HCT116 (cell line): ENCODE results near the gene SRSF5. TPM values are rescaled to one million over a fixed set of nuclear protein-coding genes. Genes with fewer than 3 reads are reported as not detected.

Experiments
- ATAC-seq: fragments of 200-7000 bp; cut with Tn5 transposase; 2 replicates; pipeline ENCODE4 v1.9.1; 2020; ENCODE audit warnings: mild to moderate bottlenecking, moderate library complexity
- BruUV-seq: library from RNA; stranded (reverse); fragments of 400-500 nt; replicated peaks from 2 replicates; lab custom pipeline; 2021; lab: Mats Ljungman, UMichigan
- CTCF ChIA-PET: fragments of 300-600 bp; sonication (Branson Sonifier 250); formaldehyde crosslinking; loops from one replicate; lab custom pipeline; 2021; ENCODE audit warnings: antibody characterized with exemption; lab: Charles Lee
- POLR2A ChIA-PET: fragments of 300-600, 350-600 bp; sonication (Branson Sonifier 250); formaldehyde crosslinking; loops from one replicate; lab custom pipeline; 2021; ENCODE audit warnings: antibody characterized with exemption; lab: Charles Lee
- RAD21 ChIA-PET, 2 experiments: fragments of 300-600 bp; sonication (Branson Sonifier 250); formaldehyde crosslinking; loops; one replicate each; lab custom pipeline; 2023; ENCODE audit warnings: low total read pairs in 2 of 2; ENCODE audit not compliant: uncharacterized antibody in 2 of 2, unreplicated experiment in 2 of 2, low non-redundant PET in 1 of 2; lab: Charles Lee
- DNase-seq: peaks from one replicate; pipeline ENCODE4 v3.0.0-alpha.2; 2010; ENCODE audit warnings: low read depth, low spot score
- H2AFZ ChIP-seq: fragments of 200-600 bp; shearing (Covaris generic), sonication (generic); 2 replicates; pipeline ENCODE4 v1.6.1; 2017; ENCODE audit warnings: low read depth, mixed run types, mixed read lengths, antibody characterized with exemption, low read length; ENCODE audit not compliant: poor library complexity, severe bottlenecking
- H3K27ac ChIP-seq: 2 replicates; pipeline ENCODE4 v1.5.1; 2012; ENCODE audit warnings: low read depth, low read length
- H3K27me3 ChIP-seq: fragments of 200-600 bp; sonication (generic); 2 replicates; pipeline ENCODE4 v1.6.1; 2016; ENCODE audit warnings: mixed run types, low read length, mixed read lengths; ENCODE audit not compliant: insufficient read depth
- H3K36me3 ChIP-seq, 2 experiments: fragments of 200-500 bp in 1 of 2; fragments of 200-600 bp in 1 of 2; sonication (Bioruptor generic) in 1 of 2; sonication (generic) in 1 of 2; 2 replicates each; pipeline versions ENCODE4 v1.5.1 to v1.6.1; 2014 to 2016; ENCODE audit warnings: low read length in 2 of 2, inconsistent platforms in 1 of 2, mixed read lengths in 1 of 2, mixed run types in 1 of 2; ENCODE audit not compliant: insufficient read depth in 2 of 2, control insufficient read depth in 1 of 2
- H3K4me1 ChIP-seq, 2 experiments: fragments of 200-600 bp in 1 of 2; sonication (generic) in 1 of 2; 2 replicates each; pipeline versions ENCODE4 v1.5.1 to v1.6.1; 2012 to 2017; ENCODE audit warnings: low read length in 2 of 2, inconsistent platforms in 1 of 2, mild to moderate bottlenecking in 1 of 2, mixed read lengths in 1 of 2, mixed run types in 1 of 2, moderate library complexity in 1 of 2; ENCODE audit not compliant: insufficient read depth in 2 of 2, control insufficient read depth in 1 of 2
- H3K4me2 ChIP-seq: fragments of 200-600 bp; sonication (generic); 2 replicates; pipeline ENCODE4 v1.6.1; 2017; ENCODE audit warnings: mixed run types, low read length, mixed read lengths
- H3K4me3 ChIP-seq, 2 experiments: fragments of 200-600 bp in 1 of 2; sonication (generic) in 1 of 2; replicated peaks in 1 of 2; 2 replicates each; pipeline ENCODE4 v1.5.1; 2011 to 2016; ENCODE audit warnings: low read length in 2 of 2, control low read depth in 1 of 2, low read depth in 1 of 2, mild to moderate bottlenecking in 1 of 2, mixed read lengths in 1 of 2, mixed run types in 1 of 2
- H3K79me2 ChIP-seq: fragments of 200-600 bp; sonication (generic); 2 replicates; pipeline ENCODE4 v1.6.1; 2017; ENCODE audit warnings: mild to moderate bottlenecking, mixed run types, low read length, moderate library complexity, mixed read lengths; ENCODE audit not compliant: insufficient read depth
- H3K9ac ChIP-seq: fragments of 200-600 bp; sonication (generic); 2 replicates; pipeline ENCODE4 v1.6.1; 2016; ENCODE audit warnings: low read length, mixed read lengths
- H3K9me2 ChIP-seq: fragments of 200-600 bp; sonication (generic), shearing (Covaris generic); 2 replicates; pipeline ENCODE4 v1.6.1; 2017; ENCODE audit warnings: mixed run types, mild to moderate bottlenecking, moderate library complexity; ENCODE audit not compliant: insufficient read depth
- H3K9me3 ChIP-seq, 2 experiments: fragments of 200-500 bp in 1 of 2; fragments of 200-600 bp in 1 of 2; sonication (Bioruptor generic) in 1 of 2; sonication (generic) in 1 of 2; 2 replicates each; pipeline ENCODE4 v1.6.1; 2014 to 2017; ENCODE audit warnings: low read length in 2 of 2, mixed read lengths in 2 of 2, inconsistent platforms in 1 of 2, low read depth in 1 of 2, mild to moderate bottlenecking in 1 of 2, mixed run types in 1 of 2, moderate library complexity in 1 of 2; ENCODE audit not compliant: control insufficient read depth in 1 of 2, insufficient read depth in 1 of 2
- H4K20me1 ChIP-seq: fragments of 200-600 bp; sonication (generic), shearing (Covaris generic); 2 replicates; pipeline ENCODE4 v1.6.1; 2017; ENCODE audit warnings: mixed run types, mild to moderate bottlenecking, moderate library complexity; ENCODE audit not compliant: insufficient read depth
- CBX3 ChIP-seq: IDR thresholded peaks from 2 replicates; pipeline ENCODE4 v1.6.1; 2012; ENCODE audit warnings: low read depth
- CEBPB ChIP-seq: IDR thresholded peaks from 2 replicates; pipeline ENCODE4 v1.6.1; 2012; ENCODE audit warnings: low read depth
- CTCF ChIP-seq, 3 experiments: fragments of 200-600 bp in 1 of 3; sonication (generic) in 1 of 3; IDR thresholded peaks in 2 of 3; conservative IDR thresholded peaks in 1 of 3; 2 replicates each; pipeline ENCODE4 v1.5.1; 2012 to 2017; ENCODE audit warnings: low read depth in 2 of 3, low read length in 2 of 3, antibody characterized with exemption in 1 of 3, borderline replicate concordance in 1 of 3, control low read depth in 1 of 3, mild to moderate bottlenecking in 1 of 3, mixed read lengths in 1 of 3, mixed run types in 1 of 3, moderate library complexity in 1 of 3; ENCODE audit not compliant: insufficient read depth in 1 of 3
- EGR1 ChIP-seq: IDR thresholded peaks from 2 replicates; pipeline ENCODE4 v1.6.1; 2012; ENCODE audit warnings: low read depth
- ELF1 ChIP-seq: IDR thresholded peaks from 2 replicates; pipeline ENCODE4 v1.6.1; 2012; ENCODE audit warnings: low read depth, borderline replicate concordance
- EZH2phosphoT487 ChIP-seq: fragments of 200-600 bp; IDR thresholded peaks from 2 replicates; pipeline ENCODE4 v1.6.1; 2018; ENCODE audit warnings: antibody characterized with exemption, borderline replicate concordance
- JUND ChIP-seq: IDR thresholded peaks from 2 replicates; pipeline ENCODE4 v1.6.1; 2012
- MAX ChIP-seq: IDR thresholded peaks from 2 replicates; pipeline ENCODE4 v1.6.1; 2012
- POLR2AphosphoS5 ChIP-seq: IDR thresholded peaks from 2 replicates; pipeline ENCODE4 v1.6.1; 2011; ENCODE audit warnings: mild to moderate bottlenecking, low read depth, low read length, moderate library complexity
- RAD21 ChIP-seq: IDR thresholded peaks from 2 replicates; pipeline ENCODE4 v1.6.1; 2012; ENCODE audit warnings: low read depth, mild to moderate bottlenecking
- SIN3A ChIP-seq: IDR thresholded peaks from 2 replicates; pipeline ENCODE4 v1.6.1; 2012; ENCODE audit warnings: low read depth
- ZBTB33 ChIP-seq: IDR thresholded peaks from 2 replicates; pipeline ENCODE4 v1.6.1; 2011; ENCODE audit warnings: mild to moderate bottlenecking, low read length, moderate library complexity; ENCODE audit not compliant: insufficient replicate concordance; ENCODE audit errors: extremely low read depth
- ZFX ChIP-seq: fragments of 450-650 bp; IDR thresholded peaks from 2 replicates; pipeline ENCODE4 v1.6.1; 2017
- ZNF274 ChIP-seq: fragments of 200-500 bp; sonication (Bioruptor generic); IDR thresholded peaks from 2 replicates; pipeline ENCODE4 v1.6.1; 2014; ENCODE audit warnings: mild to moderate bottlenecking, low read depth, low read length, inconsistent platforms
- intact Hi-C: fragments of 100-400 bp; cut with micrococcal nuclease; formaldehyde crosslinking; loops from 2 replicates; pipeline ENCODE4 v1.10.0; 2022
- total RNA-seq: library from RNA; stranded (reverse); gene quantifications from one replicate; pipeline ENCODE4 v1.2.1, GENCODE V29; 2021; ENCODE audit not compliant: unreplicated experiment

Gene SRSF5
- total RNA-seq, 1 experiment from 2014 or later, result 258 TPM

GRCh38 chr14:69726761-69727511 lies 40.0 kb upstream of the SRSF5 start:
- no peak for TF ChIP-seq ZNF274
- no peak for TF ChIP-seq POLR2AphosphoS5
- TF ChIP-seq MAX, result peak; percentile 99
- TF ChIP-seq JUND, result no peak
- TF ChIP-seq ELF1, result no peak
- TF ChIP-seq EGR1, result peak; percentile 52; the same call in 1 of the 2 replicates
- peak; percentile 70 for TF ChIP-seq ZFX
- no peak for TF ChIP-seq CEBPB
- peak; percentile 99 for TF ChIP-seq RAD21
- no peak for TF ChIP-seq ZBTB33
- TF ChIP-seq EZH2phosphoT487, result no peak
- TF ChIP-seq CBX3, result peak; percentile 92
- TF ChIP-seq SIN3A, result no peak
- TF ChIP-seq CTCF (IDR thresholded peaks at IDR 0.05 in 2 of 3, conservative IDR thresholded peaks at IDR 0.05 in 1 of 3; ENCODE audit: borderline replicate concordance in 1 of 3, insufficient read depth in 1 of 3, low read depth in 2 of 3, low read length in 2 of 3), result peak; percentile 94 to 98 (median 97)
- no peaks in the 10 kb centered on the region for H4K20me1 ChIP-seq
- H3K9me3 ChIP-seq, result no peaks in the 10 kb centered on the region
- H3K27me3 ChIP-seq, result no peaks in the 10 kb centered on the region
- DNase-seq, result no peak
- no peaks in the 10 kb centered on the region for H3K79me2 ChIP-seq
- H3K27ac ChIP-seq, result peak overlapping the region; percentile 29; the same call in 1 of the 2 replicates
- H2AFZ ChIP-seq, result peak overlapping the region; percentile 74
- no peaks in the 10 kb centered on the region for H3K36me3 ChIP-seq
- H3K4me2 ChIP-seq, result peak overlapping the region; percentile 84
- H3K4me3 ChIP-seq, result peak overlapping the region; percentile 17 to 49; a peak in 3 of 4 replicates
- CTCF ChIA-PET, result interaction anchor here (0.6 to 2.0 kb wide), 6 partner anchors 38 to 192 kb away, joined by 3 to 25 read pairs (median 6); no protein-coding TSS in a partner anchor
- H3K9me2 ChIP-seq, result no peaks in the 10 kb centered on the region
- H3K4me1 ChIP-seq, result peaks cover 0 to 8% of the 10 kb centered on the region in 2 experiments; a peak in 3 of 4 replicates
- ATAC-seq, result peak; percentile 95
- intact Hi-C loops, result loop anchor here (1.0 kb wide), 2 partner anchors 124 to 142 kb away; no protein-coding TSS in a partner anchor
- H3K9ac ChIP-seq, result peak overlapping the region; percentile 39
- RAD21 ChIA-PET, result interaction anchor here (0.6 to 1.0 kb wide), 3 partner anchors 122 to 147 kb away, joined by 3 to 6 read pairs (median 4); no protein-coding TSS in a partner anchor
- no TSS peak for BruUV-seq
- POLR2A ChIA-PET, result interaction anchor here (1.0 kb wide), 1 partner anchor 122 kb away, joined by 3 read pairs; no protein-coding TSS in a partner anchor
